Measurements from ENCODE around the gene RTF2.

Gene RTF2

GRCh38 chr20:56443654-56444540, 24.5 kb upstream of the RTF2 start:
- no peak for DNase-seq (ENCODE audit: low spot score)
- TF ChIP-seq CTCF (IDR thresholded peaks at IDR 0.05; ENCODE audit: borderline replicate concordance, control extremely low read depth, extremely low read depth, insufficient read depth, missing control alignments), result no peak
- in situ Hi-C loops (cut with MboI; ENCODE audit: low sequenced_read_pairs, unreplicated experiment), result no loop called here

GRCh38 chr20:56445130-56445529, 23.3 kb upstream of the RTF2 start:
- DNase-seq (ENCODE audit: low spot score), result no peak
- TF ChIP-seq CTCF (IDR thresholded peaks at IDR 0.05; ENCODE audit: borderline replicate concordance, control extremely low read depth, extremely low read depth, insufficient read depth, missing control alignments), result no peak
- in situ Hi-C loops (cut with MboI; ENCODE audit: low sequenced_read_pairs, unreplicated experiment), result no loop called here

- no peak for DNase-seq (ENCODE audit: low spot score)
- in situ Hi-C loops (cut with MboI; ENCODE audit: low sequenced_read_pairs, unreplicated experiment), result no loop called here
- no peak for TF ChIP-seq CTCF (IDR thresholded peaks at IDR 0.05; ENCODE audit: borderline replicate concordance, control extremely low read depth, extremely low read depth, insufficient read depth, missing control alignments)
These were observed 22.9 kb upstream of the RTF2 start for GRCh38 chr20:56445540-56445939.

GRCh38 chr20:56447227-56447626, 21.2 kb upstream of the RTF2 start:
- no peak for DNase-seq (ENCODE audit: low spot score)
- no peak for TF ChIP-seq CTCF (IDR thresholded peaks at IDR 0.05; ENCODE audit: borderline replicate concordance, control extremely low read depth, extremely low read depth, insufficient read depth, missing control alignments)
- in situ Hi-C loops (cut with MboI; ENCODE audit: low sequenced_read_pairs, unreplicated experiment), result no loop called here

GRCh38 chr20:56449459-56449858, 19.0 kb upstream of the RTF2 start:
- no peak for TF ChIP-seq CTCF (IDR thresholded peaks at IDR 0.05; ENCODE audit: borderline replicate concordance, control extremely low read depth, extremely low read depth, insufficient read depth, missing control alignments)
- in situ Hi-C loops (cut with MboI; ENCODE audit: low sequenced_read_pairs, unreplicated experiment), result no loop called here
- no peak for DNase-seq (ENCODE audit: low spot score)

GRCh38 chr20:56451056-56451765, 17.2 kb upstream of the RTF2 start:
- TF ChIP-seq CTCF (IDR thresholded peaks at IDR 0.05; ENCODE audit: borderline replicate concordance, control extremely low read depth, extremely low read depth, insufficient read depth, missing control alignments), result no peak
- DNase-seq (ENCODE audit: low spot score), result no peak
- in situ Hi-C loops (cut with MboI; ENCODE audit: low sequenced_read_pairs, unreplicated experiment), result no loop called here
